ENCODE measurements around the gene SLC25A21.
"Not testable (repeated sequence)": the region's sequence is repeated elsewhere in the genome, so short reads cannot be mapped to it uniquely, and the experiment has no call there.

DNA sequence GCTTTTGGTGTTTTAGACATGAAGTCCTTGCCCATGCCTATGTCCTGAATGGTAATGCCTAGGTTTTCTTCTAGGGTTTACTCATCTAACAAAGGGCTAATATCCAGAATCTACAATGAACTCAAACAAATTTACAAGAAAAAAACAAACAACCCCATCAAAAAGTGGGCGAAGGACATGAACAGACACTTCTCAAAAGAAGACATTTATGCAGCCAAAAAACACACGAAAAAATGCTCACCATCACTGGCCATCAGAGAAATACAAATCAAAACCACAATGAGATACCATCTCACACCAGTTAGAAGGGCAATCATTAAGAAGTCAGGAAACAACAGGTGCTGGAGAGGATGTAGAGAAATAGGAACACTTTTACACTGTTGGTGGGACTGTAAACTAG, 10.1 kb downstream of the SLC25A21 start:
- TF ChIP-seq EZH2phosphoT487 (IDR thresholded peaks at IDR 0.05; ENCODE audit: borderline replicate concordance, low read length) = not testable (repeated sequence)
- TF ChIP-seq, protein P1, sequence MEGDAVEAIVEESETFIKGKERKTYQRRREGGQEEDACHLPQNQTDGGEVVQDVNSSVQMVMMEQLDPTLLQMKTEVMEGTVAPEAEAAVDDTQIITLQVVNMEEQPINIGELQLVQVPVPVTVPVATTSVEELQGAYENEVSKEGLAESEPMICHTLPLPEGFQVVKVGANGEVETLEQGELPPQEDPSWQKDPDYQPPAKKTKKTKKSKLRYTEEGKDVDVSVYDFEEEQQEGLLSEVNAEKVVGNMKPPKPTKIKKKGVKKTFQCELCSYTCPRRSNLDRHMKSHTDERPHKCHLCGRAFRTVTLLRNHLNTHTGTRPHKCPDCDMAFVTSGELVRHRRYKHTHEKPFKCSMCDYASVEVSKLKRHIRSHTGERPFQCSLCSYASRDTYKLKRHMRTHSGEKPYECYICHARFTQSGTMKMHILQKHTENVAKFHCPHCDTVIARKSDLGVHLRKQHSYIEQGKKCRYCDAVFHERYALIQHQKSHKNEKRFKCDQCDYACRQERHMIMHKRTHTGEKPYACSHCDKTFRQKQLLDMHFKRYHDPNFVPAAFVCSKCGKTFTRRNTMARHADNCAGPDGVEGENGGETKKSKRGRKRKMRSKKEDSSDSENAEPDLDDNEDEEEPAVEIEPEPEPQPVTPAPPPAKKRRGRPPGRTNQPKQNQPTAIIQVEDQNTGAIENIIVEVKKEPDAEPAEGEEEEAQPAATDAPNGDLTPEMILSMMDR (IDR thresholded peaks at IDR 0.05; ENCODE audit: low read depth, low read length, poor library complexity, severe bottlenecking) = not testable (repeated sequence)

Measured in DOHH2 (cell line).